Upper lobe of right lung (tissue), 1 donor: ENCODE measurements around the gene ROBO2. TPM values are rescaled to one million over a fixed set of nuclear protein-coding genes. Genes with fewer than 3 reads are reported as not detected.

Source experiments
- ATAC-seq: fragments of 200-7000 bp; cut with Tn5 transposase; one replicate; pipeline ENCODE4 v1.9.1; 2020; ENCODE audit warnings: mild to moderate bottlenecking, moderate library complexity
- DNase-seq: peaks from one replicate; pipeline ENCODE4 v3.0.0-alpha.2; 2020
- H3K27ac ChIP-seq: fragments of 200-600 bp; one replicate; pipeline ENCODE4 v1.8.0; 2022
- H3K27me3 ChIP-seq: fragments of 200-600 bp; one replicate; pipeline ENCODE4 v1.8.0; 2022; ENCODE audit warnings: mild to moderate bottlenecking
- H3K36me3 ChIP-seq: fragments of 200-600 bp; one replicate; pipeline ENCODE4 v1.8.0; 2022
- H3K4me1 ChIP-seq: fragments of 200-600 bp; one replicate; pipeline ENCODE4 v1.8.0; 2022
- H3K4me3 ChIP-seq: fragments of 200-600 bp; one replicate; pipeline ENCODE4 v1.8.0; 2022; ENCODE audit warnings: mild to moderate bottlenecking
- H3K9me3 ChIP-seq: fragments of 200-600 bp; one replicate; pipeline ENCODE4 v1.8.0; 2022
- intact Hi-C: fragments of 100-400 bp; cut with DNase I; formaldehyde crosslinking; loops from one replicate; pipeline ENCODE4 v1.11.0; 2022
- total RNA-seq: library from RNA; stranded (reverse); fragmentation: NEBNext Ultra II Directional; extraction: Animal tissue kit (Norgen Biotek cat#: 25700); gene quantifications from one replicate; pipeline ENCODE4 v1.2.1, GENCODE V29; 2021
- TF ChIP-seq, protein P1 (sequence below): fragments of 200-600 bp; IDR thresholded peaks from one replicate; pipeline ENCODE4 v1.8.0; 2022; ENCODE audit warnings: antibody characterized with exemption
- donor health status: DM: no; HTN: yes; CAD: no; lungs with severe emphysema.

Gene ROBO2
- total RNA-seq, 1 donor from 2014 or later: 27.1 TPM

GRCh38 chr3:77001062-77001701 is 38.7 kb upstream of the ROBO2 start:
- H3K9me3 ChIP-seq: no peaks in the 10 kb centered on the region
- no peak for DNase-seq

GRCh38 chr3:77014226-77014625 is 25.7 kb upstream of the ROBO2 start:
- Histone ChIP-seq H3K9me3 (no peaks in the 10 kb centered on the region), H3K4me3 (peak overlapping the region; percentile 22), H3K27ac (no peak overlapping the region), H3K27me3 (no peaks in the 10 kb centered on the region), H3K4me1 (no peaks in the 10 kb centered on the region), H3K36me3 (no peaks in the 10 kb centered on the region)
- DNase-seq: no peak
- ATAC-seq: no peak
- intact Hi-C loops: no loop called here
- TF ChIP-seq, protein P1, sequence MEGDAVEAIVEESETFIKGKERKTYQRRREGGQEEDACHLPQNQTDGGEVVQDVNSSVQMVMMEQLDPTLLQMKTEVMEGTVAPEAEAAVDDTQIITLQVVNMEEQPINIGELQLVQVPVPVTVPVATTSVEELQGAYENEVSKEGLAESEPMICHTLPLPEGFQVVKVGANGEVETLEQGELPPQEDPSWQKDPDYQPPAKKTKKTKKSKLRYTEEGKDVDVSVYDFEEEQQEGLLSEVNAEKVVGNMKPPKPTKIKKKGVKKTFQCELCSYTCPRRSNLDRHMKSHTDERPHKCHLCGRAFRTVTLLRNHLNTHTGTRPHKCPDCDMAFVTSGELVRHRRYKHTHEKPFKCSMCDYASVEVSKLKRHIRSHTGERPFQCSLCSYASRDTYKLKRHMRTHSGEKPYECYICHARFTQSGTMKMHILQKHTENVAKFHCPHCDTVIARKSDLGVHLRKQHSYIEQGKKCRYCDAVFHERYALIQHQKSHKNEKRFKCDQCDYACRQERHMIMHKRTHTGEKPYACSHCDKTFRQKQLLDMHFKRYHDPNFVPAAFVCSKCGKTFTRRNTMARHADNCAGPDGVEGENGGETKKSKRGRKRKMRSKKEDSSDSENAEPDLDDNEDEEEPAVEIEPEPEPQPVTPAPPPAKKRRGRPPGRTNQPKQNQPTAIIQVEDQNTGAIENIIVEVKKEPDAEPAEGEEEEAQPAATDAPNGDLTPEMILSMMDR: no peak

More at GRCh38 chr3:77001062-77001701, 38.7 kb upstream of the ROBO2 start:
- TF ChIP-seq, protein P1: no peak
- no peak overlapping the region for H3K4me3 ChIP-seq
- H3K27ac ChIP-seq: no peak overlapping the region
- no peaks in the 10 kb centered on the region for H3K4me1 ChIP-seq
- no peaks in the 10 kb centered on the region for H3K36me3 ChIP-seq
- intact Hi-C loops: no loop called here
- no peak for ATAC-seq
- no peaks in the 10 kb centered on the region for H3K27me3 ChIP-seq

DNA sequence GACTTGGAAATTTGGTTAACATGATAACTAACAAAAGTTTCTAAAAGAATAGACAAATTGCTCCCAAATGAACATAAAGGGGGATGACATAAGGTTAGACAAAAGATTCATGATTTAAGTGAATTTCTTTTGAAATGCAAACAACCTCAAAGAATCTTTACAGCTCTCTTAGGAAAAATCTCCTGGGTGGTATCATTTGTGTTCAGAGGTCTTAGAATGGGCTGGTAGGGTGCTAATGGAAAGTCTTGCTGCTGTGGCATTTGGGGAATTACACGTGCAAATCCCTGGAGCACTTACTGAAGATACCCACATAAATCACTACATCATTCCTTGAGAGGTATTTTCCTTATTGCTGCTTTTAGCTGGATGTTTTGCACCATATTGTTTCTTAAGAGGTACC is 14.4 kb upstream of the ROBO2 start:
- Histone ChIP-seq H3K36me3 (no peaks in the 10 kb centered on the region), H3K4me1 (no peaks in the 10 kb centered on the region), H3K27me3 (no peaks in the 10 kb centered on the region), H3K4me3 (no peak overlapping the region), H3K9me3 (no peaks in the 10 kb centered on the region), H3K27ac (no peak overlapping the region)
- TF ChIP-seq, protein P1: no peak
- intact Hi-C loops: no loop called here
- ATAC-seq (no peak), DNase-seq (no peak)

DNA sequence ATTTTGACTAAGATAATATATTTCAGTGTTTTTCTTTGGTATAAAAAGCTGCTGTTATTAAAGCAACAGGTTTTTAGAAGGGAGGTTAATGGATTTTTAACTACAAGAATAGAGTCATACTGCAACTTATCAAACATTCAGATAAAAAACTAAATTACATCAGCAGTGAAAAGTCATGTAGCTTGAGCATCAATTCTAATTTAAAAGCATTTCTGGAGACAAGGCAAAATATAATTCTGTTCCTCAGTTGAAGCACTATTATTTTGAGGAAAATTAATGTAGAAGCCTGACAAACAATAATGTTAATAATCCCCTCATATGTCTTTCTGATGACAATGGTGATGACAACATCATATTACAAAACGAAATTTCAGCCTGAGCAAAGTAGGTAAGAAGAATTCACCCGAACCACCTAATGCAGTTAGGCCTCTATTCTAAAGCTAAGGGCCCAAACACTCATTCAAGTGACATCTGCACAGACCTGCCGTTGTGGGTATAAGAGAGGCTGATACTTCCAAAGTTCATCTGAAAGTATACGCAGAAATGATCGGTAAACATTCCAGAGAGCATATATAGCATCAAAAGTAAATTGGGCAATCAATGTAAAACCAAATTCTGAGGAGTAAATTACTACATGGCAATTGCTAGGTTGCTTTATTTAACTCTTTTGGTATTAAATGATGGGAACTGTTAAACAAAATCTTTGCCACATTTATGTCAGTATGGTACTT is 12.8 kb upstream of the ROBO2 start:
- no peaks in the 10 kb centered on the region for H3K4me1 ChIP-seq
- TF ChIP-seq, protein P1: no peak
- intact Hi-C loops: no loop called here
- H3K27me3 ChIP-seq: no peaks in the 10 kb centered on the region
- no peak overlapping the region for H3K4me3 ChIP-seq
- H3K9me3 ChIP-seq: no peaks in the 10 kb centered on the region
- no peaks in the 10 kb centered on the region for H3K36me3 ChIP-seq
- H3K27ac ChIP-seq: no peak overlapping the region
- DNase-seq: no peak
- no peak for ATAC-seq

DNA sequence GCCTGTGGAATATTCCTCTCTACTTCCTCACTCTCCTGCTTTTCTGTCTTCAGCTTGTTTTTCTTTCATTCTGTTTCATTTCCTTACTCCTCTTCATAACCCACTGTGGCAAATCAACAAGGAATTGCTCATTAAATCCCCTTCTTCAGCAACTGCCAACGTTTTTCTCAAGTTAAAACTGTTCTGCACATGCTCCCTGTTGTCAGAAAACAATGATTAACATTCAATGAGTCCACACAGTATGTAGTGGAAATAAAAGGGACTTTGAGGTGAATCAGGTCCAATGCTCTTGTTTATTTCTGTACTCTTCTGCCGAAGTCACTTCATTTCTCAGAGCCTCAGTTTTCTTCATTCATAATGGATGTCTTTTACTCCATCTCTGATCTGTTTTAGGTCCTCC is 11.9 kb upstream of the ROBO2 start:
- Histone ChIP-seq H3K9me3 (no peaks in the 10 kb centered on the region), H3K27ac (no peak overlapping the region), H3K4me1 (no peaks in the 10 kb centered on the region), H3K27me3 (no peaks in the 10 kb centered on the region), H3K4me3 (no peak overlapping the region), H3K36me3 (no peaks in the 10 kb centered on the region)
- ATAC-seq (no peak), DNase-seq (no peak)
- intact Hi-C loops: no loop called here
- TF ChIP-seq, protein P1: no peak
